ENCODE measurements around the gene SOX2. TPM values are rescaled to one million over a fixed set of nuclear protein-coding genes. Genes with fewer than 3 reads are reported as not detected.

Gene SOX2
- total RNA-seq, result 1 to 10 TPM in 1 of 4 donors, under 1 TPM in 3; 0.21 to 1.5 (median 0.63) TPM

- Histone ChIP-seq H3K27ac (no peak within 1 kb of the TSS), H3K27me3 (peaks cover 100% of the 10 kb centered on the region), H3K4me3 (peak within 1 kb of the TSS; percentile 52), H3K36me3 (no peaks in the 10 kb centered on the region), H3K9me3 (no peaks in the 10 kb centered on the region), H3K4me1 (peaks cover 40% of the 10 kb centered on the region)
- DNase-seq (ENCODE audit: low spot score in 2 of 2), result no peak
- no peak for TF ChIP-seq EP300 (IDR thresholded peaks at IDR 0.05)
- no peak for TF ChIP-seq POLR2A (IDR thresholded peaks at IDR 0.05)
- TF ChIP-seq CTCF (IDR thresholded peaks at IDR 0.05), result no peak
- no peak for TF ChIP-seq POLR2AphosphoS5 (IDR thresholded peaks at IDR 0.05)
- WGBS, result 3% methylated on average over 26 of the region's 37 CpGs
Observed at GRCh38 chr3:181711325-181712135, at the start of gene SOX2. Gene SOX2 (plus strand): TSS chr3:181711925. CDS start chr3:181712361, 436 bp downstream.

DNA sequence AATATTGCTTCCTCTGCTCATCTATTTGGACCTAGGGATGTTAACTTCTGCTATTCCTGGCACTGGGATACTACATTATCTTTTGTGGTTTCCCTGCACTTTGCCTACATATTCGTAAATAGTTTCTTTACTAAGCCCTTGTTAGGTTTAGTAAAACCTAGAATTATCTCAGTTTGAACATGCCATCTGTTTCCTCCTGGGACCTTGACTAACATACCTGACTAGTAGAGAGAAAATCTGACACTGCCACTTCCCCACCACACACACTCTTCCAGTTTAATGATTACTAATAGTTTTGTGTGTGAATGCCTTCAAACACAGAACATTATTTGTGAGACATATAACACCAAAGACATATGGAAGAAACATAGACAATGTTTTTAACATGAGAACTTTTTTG lies 28.2 kb upstream of the SOX2 start:
- 72% methylated on average over 1 of the region's 1 CpG for WGBS
- DNase-seq (ENCODE audit: low spot score in 2 of 2), result no peak
- Histone ChIP-seq H3K9me3 (no peaks in the 10 kb centered on the region), H3K4me1 (no peaks in the 10 kb centered on the region), H3K27ac (no peak overlapping the region), H3K4me3 (no peak overlapping the region), H3K27me3 (no peaks in the 10 kb centered on the region), H3K36me3 (no peaks in the 10 kb centered on the region)
- TF ChIP-seq POLR2AphosphoS5 (IDR thresholded peaks at IDR 0.05) (no peak), POLR2A (IDR thresholded peaks at IDR 0.05) (no peak), CTCF (IDR thresholded peaks at IDR 0.05) (no peak), EP300 (IDR thresholded peaks at IDR 0.05) (no peak)

- TF ChIP-seq CTCF (IDR thresholded peaks at IDR 0.05) (no peak), POLR2A (IDR thresholded peaks at IDR 0.05) (no peak), POLR2AphosphoS5 (IDR thresholded peaks at IDR 0.05) (no peak), EP300 (IDR thresholded peaks at IDR 0.05) (no peak)
- WGBS, result 68% methylated on average over 1 of the region's 1 CpG
- H3K36me3 ChIP-seq, result no peaks in the 10 kb centered on the region
- no peaks in the 10 kb centered on the region for H3K27me3 ChIP-seq
- H3K4me1 ChIP-seq, result no peaks in the 10 kb centered on the region
- H3K27ac ChIP-seq, result no peak overlapping the region
- no peak overlapping the region for H3K4me3 ChIP-seq
- no peak for DNase-seq (ENCODE audit: low spot score in 2 of 2)
- no peaks in the 10 kb centered on the region for H3K9me3 ChIP-seq
Observed at GRCh38 chr3:181687190-181687589, 24.5 kb upstream of the SOX2 start.

DNA sequence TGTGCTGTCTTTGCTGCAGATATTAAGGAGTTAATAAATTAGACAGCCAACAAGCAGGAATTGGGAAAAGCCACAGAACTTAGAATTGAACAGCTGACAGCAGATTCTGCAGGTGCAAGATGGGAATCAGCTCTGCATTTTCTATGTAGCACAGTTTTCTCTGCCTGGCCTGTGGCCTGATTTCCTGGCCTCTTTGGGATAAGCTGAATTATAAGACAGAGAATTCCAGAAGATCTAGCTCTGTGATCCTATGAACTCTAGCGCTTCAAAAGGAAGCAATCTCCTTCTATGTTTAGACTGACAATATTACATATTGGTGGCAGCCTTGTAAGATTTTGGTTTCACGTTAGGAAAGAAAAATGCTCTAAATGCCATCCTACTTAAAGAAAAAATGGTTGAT lies 24.0 kb upstream of the SOX2 start:
- Histone ChIP-seq H3K36me3 (no peaks in the 10 kb centered on the region), H3K27me3 (no peaks in the 10 kb centered on the region), H3K9me3 (no peaks in the 10 kb centered on the region), H3K4me3 (no peak overlapping the region), H3K27ac (no peak overlapping the region), H3K4me1 (no peaks in the 10 kb centered on the region)
- 74% methylated on average over 2 of the region's 2 CpGs for WGBS
- no peak for DNase-seq (ENCODE audit: low spot score in 2 of 2)
- TF ChIP-seq EP300 (IDR thresholded peaks at IDR 0.05), result no peak
- no peak for TF ChIP-seq CTCF (IDR thresholded peaks at IDR 0.05)
- TF ChIP-seq POLR2A (IDR thresholded peaks at IDR 0.05), result no peak
- no peak for TF ChIP-seq POLR2AphosphoS5 (IDR thresholded peaks at IDR 0.05)

DNA sequence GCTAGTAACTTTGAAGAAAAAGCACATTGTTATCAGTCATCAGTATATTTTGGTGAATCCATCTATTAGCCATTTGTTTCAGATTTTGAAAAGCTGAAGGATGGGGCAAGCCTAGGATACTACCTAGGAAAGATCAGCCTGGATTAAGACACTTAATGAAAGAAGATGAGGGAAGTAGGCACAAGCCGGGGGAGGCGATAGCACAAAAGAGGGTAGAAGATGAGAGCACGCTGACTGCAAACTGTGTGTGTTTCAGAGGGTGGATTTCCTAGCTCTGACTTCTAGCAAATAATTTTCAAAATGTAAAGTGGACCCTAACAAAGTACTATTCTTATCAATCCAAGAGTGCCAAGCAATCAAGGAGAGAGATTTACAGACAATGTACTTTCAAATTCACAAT lies 22.2 kb upstream of the SOX2 start:
- no peaks in the 10 kb centered on the region for H3K27me3 ChIP-seq
- no peaks in the 10 kb centered on the region for H3K36me3 ChIP-seq
- H3K27ac ChIP-seq, result no peak overlapping the region
- TF ChIP-seq CTCF (IDR thresholded peaks at IDR 0.05) (no peak), POLR2AphosphoS5 (IDR thresholded peaks at IDR 0.05) (no peak), POLR2A (IDR thresholded peaks at IDR 0.05) (no peak), EP300 (IDR thresholded peaks at IDR 0.05) (no peak)
- no peak overlapping the region for H3K4me3 ChIP-seq
- H3K9me3 ChIP-seq, result no peaks in the 10 kb centered on the region
- DNase-seq (ENCODE audit: low spot score in 2 of 2), result no peak
- H3K4me1 ChIP-seq, result no peaks in the 10 kb centered on the region
- 91% methylated on average over 3 of the region's 3 CpGs for WGBS
